ENCODE measurements around the gene PELI2.
A peak's percentile ranks its signal among the peaks of the same experiment; 100 is the strongest.

PELI2 gene

DNA sequence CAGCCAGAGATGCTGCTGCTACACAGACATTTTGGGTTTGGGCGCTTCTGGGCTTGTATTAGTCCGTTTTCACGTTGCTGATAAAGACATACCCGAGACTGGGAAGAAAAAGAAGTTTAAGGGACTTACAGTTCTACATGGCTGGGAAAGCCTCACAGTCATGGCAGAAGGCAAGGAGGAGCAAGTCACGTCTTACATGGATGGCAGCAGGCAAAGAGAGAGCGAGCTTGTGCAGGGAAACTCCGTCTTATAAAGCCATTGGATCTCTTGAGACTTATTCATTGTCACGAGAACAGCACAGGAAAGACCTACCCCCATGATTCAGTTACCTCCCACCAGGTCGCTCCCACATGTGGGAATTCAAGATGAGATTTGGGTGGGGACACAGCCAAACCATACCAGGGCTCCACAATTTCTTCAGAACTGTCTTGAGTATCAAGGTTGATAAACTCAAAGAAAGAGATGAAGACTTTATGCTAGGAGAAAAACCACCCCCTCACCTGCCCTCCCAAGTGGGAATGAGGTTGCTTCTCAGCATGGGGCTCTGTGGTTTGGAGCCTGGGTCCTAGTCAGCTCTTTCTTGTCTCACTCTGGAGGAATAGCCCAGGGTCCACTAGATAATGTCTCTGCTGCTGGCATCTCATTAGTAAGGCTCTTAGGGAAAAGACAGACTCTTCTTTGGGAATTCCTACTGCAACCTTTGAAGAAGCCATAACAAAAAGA, 200.3 kb downstream of the PELI2 start:
- DNase-seq: no peak

DNA sequence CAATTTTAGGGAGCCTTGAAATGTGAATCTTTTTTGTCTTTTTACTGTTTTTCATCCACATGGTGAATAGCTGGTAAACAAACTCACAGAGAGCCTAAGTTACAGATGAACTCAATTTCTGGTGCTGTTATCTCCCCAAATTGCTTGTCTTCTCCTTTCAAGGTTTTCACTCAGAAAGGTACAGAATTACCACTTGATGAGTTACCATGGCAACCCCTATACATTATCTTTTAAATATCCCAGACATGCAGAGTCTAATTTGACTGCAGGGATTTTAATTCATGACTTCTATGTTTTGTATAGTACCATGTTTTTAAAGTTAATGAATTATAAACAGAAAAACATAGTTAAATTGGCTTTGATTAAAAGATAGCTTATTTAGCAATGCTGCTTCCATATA, 203.7 kb downstream of the PELI2 start:
- DNase-seq: no peak

- no peak for DNase-seq
These were observed 204.3 kb downstream of the PELI2 start for GRCh38 chr14:56322531-56322930.

- no peak for DNase-seq
These were observed 206.2 kb downstream of the PELI2 start for GRCh38 chr14:56324454-56324853.

- no peak for DNase-seq
These were observed 206.9 kb downstream of the PELI2 start for GRCh38 chr14:56324856-56325699.

- DNase-seq: no peak
These were observed 209.8 kb downstream of the PELI2 start for GRCh38 chr14:56328021-56328420.

DNA sequence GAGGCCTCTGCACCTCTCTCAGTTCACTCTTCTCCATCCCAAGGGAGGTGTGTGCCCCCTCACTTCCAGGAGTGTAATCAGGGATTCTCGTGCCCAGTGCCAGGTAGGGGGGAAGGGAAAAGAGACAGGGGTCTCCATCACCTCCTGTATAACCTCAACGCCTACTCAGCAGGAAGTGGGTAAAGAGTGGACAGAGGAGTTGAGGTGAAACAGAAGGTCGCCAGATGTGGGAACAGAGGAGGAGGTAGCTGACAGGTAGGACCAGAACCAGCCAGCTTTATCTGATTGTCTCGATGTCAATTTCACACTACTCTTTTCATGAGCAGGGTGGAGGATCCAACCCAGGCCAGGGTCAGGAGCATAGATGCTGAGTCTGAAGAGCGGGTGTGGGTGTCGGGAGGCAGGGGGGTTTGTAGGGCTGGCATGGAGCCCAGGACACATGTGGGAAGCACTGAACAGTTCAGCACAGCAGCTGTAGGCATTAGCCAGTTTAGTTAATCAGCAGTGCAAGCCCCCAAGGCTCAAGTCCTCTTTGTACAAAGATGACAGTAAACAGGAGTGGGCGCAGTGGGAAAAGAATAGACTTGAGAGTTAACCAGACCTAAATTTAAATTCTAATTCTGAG, 213.5 kb downstream of the PELI2 start:
- DNase-seq: no peak

- DNase-seq: peak; percentile 45 to 59 (median 48)
These were observed 215.4 kb downstream of the PELI2 start for GRCh38 chr14:56333359-56334292.

DNA sequence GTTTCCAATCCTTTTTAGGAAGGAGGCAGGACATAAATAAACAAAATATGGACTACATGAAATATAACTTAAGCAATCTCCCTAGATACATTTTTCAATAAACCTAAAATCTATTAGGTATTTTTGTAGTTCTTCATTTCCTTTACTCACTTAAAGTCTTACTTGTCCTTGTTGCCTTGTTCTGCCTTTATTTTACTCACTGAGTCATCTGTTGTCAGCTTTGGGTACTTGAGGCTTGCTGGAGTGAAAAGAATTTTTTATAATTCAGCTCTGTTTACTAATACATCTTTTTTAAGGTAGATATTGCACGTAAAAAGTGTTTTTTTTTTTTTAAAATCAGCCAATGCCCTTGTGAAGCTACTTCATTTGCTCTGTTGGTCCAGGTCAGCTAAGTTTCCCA, 216.2 kb downstream of the PELI2 start:
- DNase-seq: peak in 1 of 3 donors; percentile 21

DNA sequence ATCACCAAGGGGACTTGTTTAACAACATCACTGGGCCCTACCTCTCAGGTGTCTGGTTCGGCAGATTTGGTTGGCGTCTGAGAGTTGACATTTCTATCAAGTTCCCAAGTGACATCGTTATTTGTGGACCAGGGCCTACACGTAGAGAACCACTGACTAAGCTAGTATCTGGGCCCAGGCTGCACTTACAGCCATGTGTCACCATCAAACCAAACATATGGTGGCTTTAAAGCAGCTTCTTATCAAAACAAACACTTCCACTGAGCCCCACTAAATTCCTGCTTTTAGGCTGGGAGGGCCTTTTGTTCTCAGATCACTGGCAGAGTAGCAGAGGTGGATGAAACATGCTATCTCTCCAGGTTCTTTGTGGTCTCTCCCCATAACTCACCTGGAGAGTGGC, 220.5 kb downstream of the PELI2 start:
- no peak for DNase-seq

- DNase-seq: peak; percentile 89 to 93 (median 90)
These were observed 221.9 kb downstream of the PELI2 start for GRCh38 chr14:56339855-56340701.

DNA sequence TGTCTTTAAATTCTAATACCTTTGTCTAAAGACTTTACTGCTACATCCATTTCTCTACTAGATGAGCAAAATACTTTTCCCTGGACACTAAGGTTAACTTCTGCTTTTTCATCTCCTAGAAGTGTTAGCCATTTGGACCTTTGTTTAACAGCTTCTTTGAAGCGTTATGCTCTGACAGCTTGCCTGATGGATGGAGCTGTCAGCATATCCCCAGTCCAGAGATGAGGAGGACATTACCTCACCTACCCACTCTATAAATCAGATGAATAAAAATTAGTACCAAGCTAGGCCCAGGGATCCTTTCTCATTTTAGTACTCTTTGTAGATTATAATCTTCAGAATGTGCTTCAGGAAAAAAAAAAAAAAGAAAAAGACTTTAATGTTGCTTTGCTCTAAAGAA, 222.7 kb downstream of the PELI2 start:
- DNase-seq: no peak

DNA sequence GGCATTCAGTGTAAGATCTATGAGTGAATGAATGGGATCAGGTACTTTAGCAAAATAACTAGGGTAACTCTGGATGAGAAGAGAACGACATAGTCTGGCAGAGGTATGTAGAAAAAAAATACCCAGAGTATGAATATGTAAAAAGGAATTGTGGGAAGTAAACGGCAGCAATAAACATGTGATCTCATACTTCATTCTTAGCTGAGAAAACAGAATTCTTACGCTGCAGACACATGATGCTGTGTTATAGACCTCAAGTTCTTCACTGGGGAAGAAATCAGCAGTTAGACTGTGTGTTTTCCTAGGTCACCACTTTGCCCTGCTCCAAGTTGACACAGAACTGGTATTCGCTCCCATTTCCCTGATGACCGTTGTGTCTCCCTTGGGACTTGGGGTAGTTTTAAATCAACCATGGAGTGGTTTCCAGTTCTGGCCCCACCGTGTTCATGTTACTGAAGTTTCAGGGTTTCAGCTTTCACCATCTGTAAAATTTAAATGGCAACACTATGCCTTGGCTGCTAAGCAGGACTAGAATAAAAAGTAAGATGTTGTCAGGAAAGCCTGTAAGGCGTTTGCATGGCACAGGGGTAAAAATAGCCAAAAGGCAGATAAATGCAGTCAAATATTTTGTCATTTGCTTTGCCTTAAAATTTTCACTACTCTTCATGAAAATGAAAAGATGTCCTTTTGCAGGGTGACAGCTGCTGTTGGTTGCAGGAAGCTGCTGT, 223.7 kb downstream of the PELI2 start:
- peak; percentile 34 to 62 (median 47) for DNase-seq

DNA sequence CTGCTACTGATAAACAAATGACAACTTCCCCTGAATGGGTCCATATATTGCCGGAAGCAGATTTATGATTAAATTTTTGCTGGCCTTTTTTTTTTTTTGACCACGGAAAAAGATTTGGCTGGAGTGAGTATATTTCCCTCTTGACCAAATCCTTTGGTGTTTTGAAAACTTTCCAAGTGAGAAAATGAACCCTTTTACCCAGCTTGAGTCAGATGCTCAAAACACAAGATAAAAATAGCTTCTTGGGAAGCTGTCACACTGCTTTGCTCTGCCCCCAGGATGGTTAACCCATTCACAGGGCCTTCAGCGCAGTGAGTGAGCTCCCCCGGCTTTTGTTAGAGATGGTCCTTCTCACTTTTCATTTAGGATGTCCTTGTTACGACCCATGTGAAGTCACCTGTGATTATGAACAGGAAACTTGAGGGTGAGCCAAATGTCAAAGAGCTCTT, 224.3 kb downstream of the PELI2 start:
- peak; percentile 57 to 65 (median 62) for DNase-seq

DNA sequence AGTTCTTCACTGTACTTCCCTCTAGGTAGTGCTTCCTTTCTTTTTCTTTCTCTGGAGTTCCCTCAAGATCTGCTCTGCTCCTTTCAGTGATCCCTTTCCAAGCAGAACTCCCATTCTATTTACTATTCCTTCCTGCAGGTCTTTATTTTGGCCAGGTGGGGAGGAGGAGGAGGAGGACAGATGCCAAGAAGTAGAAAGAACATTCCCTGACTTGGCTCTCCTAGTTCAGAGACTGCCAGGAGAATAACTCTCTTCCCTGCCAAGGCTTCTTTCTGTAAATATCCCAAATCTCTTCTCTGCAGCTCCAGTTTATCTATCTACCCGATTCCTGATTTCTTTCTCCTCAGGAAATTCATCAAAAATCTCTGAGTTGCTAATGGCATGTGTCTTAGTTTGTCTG, 231.7 kb downstream of the PELI2 start:
- DNase-seq: no peak
